B cell (primary cell): Measurements from ENCODE around the gene ZCCHC7. TPM values are rescaled to one million over a fixed set of nuclear protein-coding genes. Genes with fewer than 3 reads are reported as not detected.

Experiments used
- ATAC-seq: fragments of 200-7000 bp; cut with Tn5 transposase; one replicate; pipeline ENCODE4 v1.10.0; 2021; ENCODE audit warnings: low read depth, mild to moderate bottlenecking, moderate number of reproducible peaks, moderate library complexity
- CTCF ChIA-PET: fragments of 350-600 bp; sonication (Branson Sonifier 250); formaldehyde crosslinking; loops from one replicate; lab custom pipeline; 2021; ENCODE audit warnings: antibody characterized with exemption, inconsistent platforms; lab: Charles Lee
- POLR2A ChIA-PET: fragments of 350-600 bp; sonication (Branson Sonifier 250); formaldehyde crosslinking; loops from one replicate; lab custom pipeline; 2021; ENCODE audit warnings: antibody characterized with exemption; lab: Charles Lee
- DNase-seq: peaks from one replicate; pipeline ENCODE4 v3.0.0; 2013
- H2AFZ ChIP-seq: 2 replicates; pipeline ENCODE4 v1.6.1; 2012; ENCODE audit warnings: mild to moderate bottlenecking, low read depth, low read length; ENCODE audit not compliant: insufficient read depth, poor library complexity, severe bottlenecking
- H3K27ac ChIP-seq, 2 donors: 1 replicate in 1 of 2; 2 replicates in 1 of 2; pipeline ENCODE4 v1.5.1; 2012 to 2013; ENCODE audit warnings: low read length in 2 of 2, mild to moderate bottlenecking in 2 of 2, moderate library complexity in 1 of 2
- H3K27me3 ChIP-seq, 4 experiments: fragments of 200-600 bp in 1 of 4; sonication (generic) in 1 of 4; replicated peaks in 1 of 4; 1 replicate in 2 of 4; 2 replicates in 2 of 4; pipeline versions ENCODE4 v1.6.1 to v1.7.0; 2013 to 2016; ENCODE audit warnings: low read length in 3 of 4, mild to moderate bottlenecking in 2 of 4, mixed read lengths in 1 of 4, moderate library complexity in 1 of 4; ENCODE audit not compliant: insufficient read depth in 4 of 4, control insufficient read depth in 3 of 4; ENCODE audit errors: control extremely low read depth in 1 of 4
- H3K36me3 ChIP-seq, 2 experiments: replicated peaks in 1 of 2; 1 replicate in 1 of 2; 2 replicates in 1 of 2; pipeline versions ENCODE4 v1.6.1 to v1.7.1; 2013; ENCODE audit warnings: low read length in 1 of 2; ENCODE audit not compliant: insufficient read depth in 2 of 2, control insufficient read depth in 1 of 2; ENCODE audit errors: control extremely low read depth in 1 of 2, extremely low read depth in 1 of 2
- H3K4me1 ChIP-seq, 2 donors: fragments of 200-600 bp in 1 of 2; sonication (generic) in 1 of 2; 1 replicate in 1 of 2; 2 replicates in 1 of 2; pipeline versions ENCODE4 v1.5.1 to v1.6.1; 2013 to 2017; ENCODE audit warnings: low read length in 2 of 2; ENCODE audit not compliant: control insufficient read depth in 2 of 2, insufficient read depth in 2 of 2
- H3K4me2 ChIP-seq: replicated peaks from 2 replicates; pipeline ENCODE3; 2012; ENCODE audit warnings: mild to moderate bottlenecking, low read depth, low read length; ENCODE audit not compliant: poor library complexity, severe bottlenecking
- H3K4me3 ChIP-seq, 5 experiments: fragments of 200-600 bp in 1 of 5; sonication (generic) in 1 of 5; 1 replicate in 3 of 5; 2 replicates in 2 of 5; pipeline versions ENCODE4 v1.5.1 to v1.7.0; 2011 to 2016; ENCODE audit warnings: low read length in 4 of 5, mild to moderate bottlenecking in 4 of 5, low read depth in 2 of 5, control low read depth in 1 of 5, moderate library complexity in 1 of 5; ENCODE audit not compliant: insufficient read depth in 1 of 5; ENCODE audit errors: control extremely low read depth in 1 of 5, extremely low read depth in 1 of 5
- H3K79me2 ChIP-seq: fragments of 200-600 bp; sonication (generic); one replicate; pipeline ENCODE4 v1.6.0; 2016; ENCODE audit warnings: low read length; ENCODE audit not compliant: control insufficient read depth, insufficient read depth
- H3K9ac ChIP-seq: fragments of 200-600 bp; sonication (generic); 2 replicates; pipeline ENCODE4 v1.6.1; 2017; ENCODE audit warnings: mild to moderate bottlenecking, low read length, moderate library complexity
- H3K9me3 ChIP-seq, 3 donors: one replicate each; pipeline versions ENCODE4 v1.6.1 to v1.7.1; 2013; ENCODE audit warnings: low read length in 2 of 3; ENCODE audit not compliant: control insufficient read depth in 2 of 3, insufficient read depth in 1 of 3; ENCODE audit errors: control extremely low read depth in 1 of 3
- H4K20me1 ChIP-seq: 2 replicates; pipeline ENCODE4 v1.6.0; 2012; ENCODE audit warnings: mild to moderate bottlenecking, low read length; ENCODE audit not compliant: insufficient read depth, control insufficient read depth, poor library complexity, severe bottlenecking
- H3K27ac Mint-ChIP-seq: one replicate; pipeline ENCODE4 v1.8.0; 2021; ENCODE audit warnings: mixed read lengths
- H3K27me3 Mint-ChIP-seq: one replicate; pipeline ENCODE4 v1.8.0; 2021; ENCODE audit warnings: mixed read lengths
- H3K4me1 Mint-ChIP-seq: one replicate; pipeline ENCODE4 v1.8.0; 2021; ENCODE audit warnings: mixed read lengths
- H3K4me3 Mint-ChIP-seq: one replicate; pipeline ENCODE4 v1.8.0; 2021; ENCODE audit warnings: mixed read lengths
- H3K9me3 Mint-ChIP-seq: one replicate; pipeline ENCODE4 v1.8.0; 2022; ENCODE audit warnings: mixed read lengths; ENCODE audit not compliant: insufficient read depth
- EZH2 ChIP-seq: IDR thresholded peaks from 2 replicates; pipeline ENCODE4 v1.6.1; 2012; ENCODE audit warnings: borderline replicate concordance, low read depth, mild to moderate bottlenecking, moderate library complexity, low read length; ENCODE audit not compliant: insufficient read depth, poor library complexity, severe bottlenecking
- WGBS: methylation state at CpG from one replicate; pipeline ENCODE4 v1.1.5; 2013; ENCODE audit warnings: missing lambda C conversion rate; ENCODE audit not compliant: insufficient coverage; 5-methylcytosine and 5-hydroxymethylcytosine counted together
- intact Hi-C: fragments of 100-400 bp; cut with micrococcal nuclease; formaldehyde crosslinking; loops from one replicate; pipeline ENCODE4 v1.10.0; 2022
- polyA plus RNA-seq: library from polyadenylated mRNA; depleted of rRNA; stranded (reverse); fragments of >200 nt; gene quantifications from 2 replicates; pipeline ENCODE4 v1.2.3, GENCODE V29; 2012
- total RNA-seq, 2 donors: library from RNA; stranded (reverse); fragments of 120-200 nt in 1 of 2; gene quantifications; 1 replicate in 1 of 2; 2 replicates in 1 of 2; pipeline versions ENCODE4 v1.2.3 to v1.2.4, GENCODE V29; 2013 to 2022
- TF ChIP-seq, protein P1 (sequence below): fragments of 200-600 bp; IDR thresholded peaks from one replicate; pipeline ENCODE4 v1.8.0; 2022; ENCODE audit warnings: antibody characterized with exemption, mild to moderate bottlenecking

The ZCCHC7 gene
- total and polyA plus RNA-seq, 2 donors (not counting 1 experiment from before 2014, with no cell fraction given), result 56.3 to 83.5 TPM

DNA sequence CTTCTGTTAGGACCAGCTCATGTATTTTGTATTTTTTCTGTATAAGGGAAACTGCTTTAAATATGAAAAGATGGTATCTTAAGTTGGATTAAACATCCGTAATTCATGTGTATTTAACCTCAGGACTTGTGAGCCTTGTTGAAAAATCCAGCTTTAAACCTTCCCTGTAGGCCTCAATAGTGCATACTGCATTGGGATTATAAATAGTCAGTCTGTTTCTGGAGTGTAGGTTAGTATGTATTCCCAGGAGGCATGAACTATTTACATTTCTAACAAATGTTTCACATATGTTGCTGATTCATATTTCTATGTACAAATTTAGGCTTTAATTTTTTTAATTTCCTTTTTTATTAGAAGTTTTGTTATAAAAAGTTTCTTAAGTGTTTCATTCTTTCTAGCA, 164.3 kb downstream of the ZCCHC7 start:
- Histone ChIP-seq H3K4me1 (peaks cover 48 to 69% of the 10 kb centered on the region in 2 donors), H3K4me2 (peak overlapping the region; percentile 65), H4K20me1 (no peaks in the 10 kb centered on the region), H3K27me3 (no peaks in the 10 kb centered on the region), H3K79me2 (peaks cover 80% of the 10 kb centered on the region), H3K9ac (peak overlapping the region; percentile 10), H3K27ac (peak overlapping the region; percentile 54 to 78), H2AFZ (no peak overlapping the region), H3K9me3 (peaks cover 0 to 14% (median 0%) of the 10 kb centered on the region in 3 donors), H3K4me3 (peak overlapping the region; percentile 2 to 40 (median 30)), H3K36me3 (no peaks in the 10 kb centered on the region)
- no peak for ATAC-seq
- DNase-seq, result no peak
- Mint-ChIP-seq H3K27me3 (no peaks in the 10 kb centered on the region), H3K9me3 (no peaks in the 10 kb centered on the region), H3K4me3 (peak overlapping the region; percentile 55), H3K27ac (peak overlapping the region; percentile 84), H3K4me1 (peaks cover 66% of the 10 kb centered on the region)
- TF ChIP-seq, protein P1, sequence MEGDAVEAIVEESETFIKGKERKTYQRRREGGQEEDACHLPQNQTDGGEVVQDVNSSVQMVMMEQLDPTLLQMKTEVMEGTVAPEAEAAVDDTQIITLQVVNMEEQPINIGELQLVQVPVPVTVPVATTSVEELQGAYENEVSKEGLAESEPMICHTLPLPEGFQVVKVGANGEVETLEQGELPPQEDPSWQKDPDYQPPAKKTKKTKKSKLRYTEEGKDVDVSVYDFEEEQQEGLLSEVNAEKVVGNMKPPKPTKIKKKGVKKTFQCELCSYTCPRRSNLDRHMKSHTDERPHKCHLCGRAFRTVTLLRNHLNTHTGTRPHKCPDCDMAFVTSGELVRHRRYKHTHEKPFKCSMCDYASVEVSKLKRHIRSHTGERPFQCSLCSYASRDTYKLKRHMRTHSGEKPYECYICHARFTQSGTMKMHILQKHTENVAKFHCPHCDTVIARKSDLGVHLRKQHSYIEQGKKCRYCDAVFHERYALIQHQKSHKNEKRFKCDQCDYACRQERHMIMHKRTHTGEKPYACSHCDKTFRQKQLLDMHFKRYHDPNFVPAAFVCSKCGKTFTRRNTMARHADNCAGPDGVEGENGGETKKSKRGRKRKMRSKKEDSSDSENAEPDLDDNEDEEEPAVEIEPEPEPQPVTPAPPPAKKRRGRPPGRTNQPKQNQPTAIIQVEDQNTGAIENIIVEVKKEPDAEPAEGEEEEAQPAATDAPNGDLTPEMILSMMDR, result no peak
- TF ChIP-seq EZH2, result no peak
- ChIA-PET POLR2A (interaction anchor here (1.0 kb wide), 1 partner anchor 22 kb away, joined by 3 read pairs; no protein-coding TSS in a partner anchor), CTCF (interaction anchor here (0.7 to 1.6 kb wide), 4 partner anchors 9 to 58 kb away, joined by 3 to 5 read pairs (median 3); no protein-coding TSS in a partner anchor)
- no CpG with 5 or more reads among the region's 1 CpG for WGBS
- intact Hi-C loops, result loop anchor here (1.0 kb wide), 1 partner anchor 9 kb away; no protein-coding TSS in a partner anchor

DNA sequence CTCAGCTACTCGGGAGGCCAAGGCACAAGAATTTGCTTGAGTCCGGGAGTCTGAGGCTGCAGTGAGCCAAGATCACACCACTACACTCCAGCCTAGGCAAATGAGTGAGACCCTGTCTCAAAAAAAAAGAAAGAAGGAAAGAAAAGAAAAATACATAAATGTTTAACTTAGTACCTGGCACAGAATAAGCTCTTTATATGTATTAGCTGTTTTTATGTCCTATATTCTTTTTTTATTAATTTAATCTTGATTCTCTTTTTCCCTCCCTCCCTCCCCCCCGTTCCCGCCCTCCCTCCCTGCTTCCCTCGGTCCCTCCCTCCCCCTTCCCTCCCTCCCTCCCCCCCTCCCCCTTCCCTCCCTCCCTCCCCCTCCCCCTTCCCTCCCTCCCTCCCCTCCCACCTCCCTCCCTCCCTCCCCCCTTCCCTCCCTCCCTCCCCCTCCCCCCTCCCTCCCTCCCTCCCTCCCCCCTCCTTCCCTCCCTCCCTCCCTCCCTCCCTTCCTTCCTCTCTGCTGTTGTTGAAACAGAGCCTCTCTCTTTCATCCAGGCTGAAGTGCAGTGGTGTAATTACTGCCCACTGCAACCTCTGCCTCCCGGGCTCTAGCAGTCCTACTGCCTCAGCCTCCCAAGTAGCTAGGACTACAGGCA, 166.3 kb downstream of the ZCCHC7 start:
- Histone ChIP-seq H3K9ac (no peak overlapping the region), H3K4me2 (peak overlapping the region; percentile 65), H3K79me2 (peaks cover 81% of the 10 kb centered on the region), H3K36me3 (no peaks in the 10 kb centered on the region), H3K27me3 (no peaks in the 10 kb centered on the region), H3K9me3 (peaks cover 0 to 10% (median 0%) of the 10 kb centered on the region in 3 donors), H4K20me1 (no peaks in the 10 kb centered on the region), H3K4me1 (peaks cover 57 to 87% of the 10 kb centered on the region in 2 donors), H3K4me3 (no peak overlapping the region), H2AFZ (no peak overlapping the region), H3K27ac (peak overlapping the region; percentile 46 to 82)
- TF ChIP-seq, protein P1, result no peak
- TF ChIP-seq EZH2, result no peak
- intact Hi-C loops, result no loop called here
- Mint-ChIP-seq H3K27me3 (no peaks in the 10 kb centered on the region), H3K4me3 (no peak overlapping the region), H3K4me1 (peaks cover 68% of the 10 kb centered on the region), H3K9me3 (no peaks in the 10 kb centered on the region), H3K27ac (peak overlapping the region; percentile 89)
- DNase-seq, result no peak
- POLR2A ChIA-PET, result interaction anchor here (0.7 to 0.8 kb wide), 2 partner anchors 269 to 309 kb away, joined by 3 to 10 read pairs; no protein-coding TSS in a partner anchor
- CTCF ChIA-PET, result interaction anchor here (0.9 to 2.0 kb wide), 8 partner anchors 10 to 105 kb away, joined by 3 to 5 read pairs (median 4); no protein-coding TSS in a partner anchor
- 83% methylated on average over 1 of the region's 6 CpGs for WGBS
- ATAC-seq, result no peak
